OCI-LY7 (cell line): ENCODE measurements around the gene IFI27L1. TPM values are rescaled to one million over a fixed set of nuclear protein-coding genes. Genes with fewer than 3 reads are reported as not detected.

Experiments
- BruUV-seq: library from RNA; stranded (reverse); fragments of 400-500 nt; replicated peaks from 2 replicates; lab custom pipeline; 2021; lab: Mats Ljungman, UMichigan
- CTCF ChIA-PET: fragments of 300-600 bp; sonication (Branson Sonifier 250); formaldehyde crosslinking; loops from one replicate; lab custom pipeline; 2022; ENCODE audit warnings: antibody characterized with exemption; ENCODE audit not compliant: unreplicated experiment; lab: Charles Lee
- POLR2A ChIA-PET: fragments of 300-600 bp; sonication (Branson Sonifier 250); formaldehyde crosslinking; loops from one replicate; lab custom pipeline; 2022; ENCODE audit warnings: antibody characterized with exemption; lab: Charles Lee
- DNase-seq: peaks from one replicate; pipeline ENCODE4 v3.0.0-alpha.2; 2015; ENCODE audit warnings: low spot score
- H2AFZ ChIP-seq: fragments of 200-600 bp; sonication (generic), shearing (Covaris generic); 2 replicates; pipeline ENCODE4 v1.6.1; 2014; ENCODE audit warnings: mild to moderate bottlenecking, antibody characterized with exemption, low read length, moderate library complexity
- H3K27ac ChIP-seq: fragments of 200-600 bp; sonication (generic); 2 replicates; pipeline ENCODE4 v1.5.1; 2014; ENCODE audit warnings: mixed run types, low read depth, mild to moderate bottlenecking, moderate library complexity, low read length, inconsistent platforms; ENCODE audit not compliant: poor library complexity, severe bottlenecking
- H3K36me3 ChIP-seq: fragments of 200-600 bp; sonication (generic); 2 replicates; pipeline ENCODE4 v1.6.1; 2014; ENCODE audit warnings: mild to moderate bottlenecking, antibody characterized with exemption, low read length, moderate library complexity, mixed read lengths; ENCODE audit not compliant: insufficient read depth
- H3K4me1 ChIP-seq: fragments of 200-600 bp; sonication (generic); 2 replicates; pipeline ENCODE4 v1.5.1; 2014; ENCODE audit warnings: mild to moderate bottlenecking, low read length; ENCODE audit not compliant: insufficient read depth, poor library complexity, severe bottlenecking
- H3K4me2 ChIP-seq: fragments of 200-600 bp; sonication (generic); 2 replicates; pipeline ENCODE4 v1.6.1; 2014; ENCODE audit warnings: mild to moderate bottlenecking, low read length
- H3K4me3 ChIP-seq: fragments of 200-600 bp; sonication (generic); 2 replicates; pipeline ENCODE4 v1.5.1; 2014; ENCODE audit warnings: mild to moderate bottlenecking, low read depth, low read length; ENCODE audit not compliant: poor library complexity, severe bottlenecking
- H3K79me2 ChIP-seq: fragments of 200-600 bp; sonication (generic); 2 replicates; pipeline ENCODE4 v1.6.1; 2016; ENCODE audit warnings: low read depth, mild to moderate bottlenecking, low read length, moderate library complexity, mixed read lengths; ENCODE audit not compliant: insufficient read depth
- H3K9me2 ChIP-seq: fragments of 200-600 bp; sonication (generic); 2 replicates; pipeline ENCODE4 v1.6.1; 2016; ENCODE audit warnings: mild to moderate bottlenecking, low read length, mixed read lengths; ENCODE audit not compliant: insufficient read depth
- H3K9me3 ChIP-seq: fragments of 200-600 bp; sonication (generic); 2 replicates; pipeline ENCODE4 v1.6.1; 2014; ENCODE audit warnings: mild to moderate bottlenecking, mixed run types, low read length, mixed read lengths
- H4K20me1 ChIP-seq: fragments of 200-600 bp; sonication (generic); 2 replicates; pipeline ENCODE4 v1.6.1; 2014; ENCODE audit warnings: mild to moderate bottlenecking, antibody characterized with exemption, low read length, moderate library complexity, mixed read lengths; ENCODE audit not compliant: insufficient read depth
- EZH2phosphoT487 ChIP-seq: fragments of 200-600 bp; sonication (generic); IDR thresholded peaks from 2 replicates; pipeline ENCODE4 v1.6.1; 2018; ENCODE audit warnings: low read depth, borderline replicate concordance, mild to moderate bottlenecking, mixed run types, antibody characterized with exemption, low read length, moderate library complexity, mixed read lengths
- intact Hi-C: fragments of 100-400 bp; cut with micrococcal nuclease; formaldehyde crosslinking; loops from one replicate; pipeline ENCODE4 v1.10.0; 2022; ENCODE audit not compliant: unreplicated experiment
- total RNA-seq, 2 experiments: library from RNA; depleted of rRNA in 1 of 2; stranded (reverse); fragments of >200 nt in 1 of 2; shearing (Covaris generic) in 1 of 2; gene quantifications; 2 replicates each; pipeline ENCODE4 v1.2.3, GENCODE V29; 2014 to 2022
- TF ChIP-seq, protein P1 (sequence below): fragments of 200-600 bp; sonication (generic); conservative IDR thresholded peaks from 2 replicates; pipeline ENCODE4 v1.5.1; 2014; ENCODE audit warnings: mild to moderate bottlenecking, antibody characterized with exemption, low read length, moderate library complexity, mixed read lengths

Gene IFI27L1
- total RNA-seq, 2 experiments from 2014 or later, result 49.0 to 61.5 TPM

DNA sequence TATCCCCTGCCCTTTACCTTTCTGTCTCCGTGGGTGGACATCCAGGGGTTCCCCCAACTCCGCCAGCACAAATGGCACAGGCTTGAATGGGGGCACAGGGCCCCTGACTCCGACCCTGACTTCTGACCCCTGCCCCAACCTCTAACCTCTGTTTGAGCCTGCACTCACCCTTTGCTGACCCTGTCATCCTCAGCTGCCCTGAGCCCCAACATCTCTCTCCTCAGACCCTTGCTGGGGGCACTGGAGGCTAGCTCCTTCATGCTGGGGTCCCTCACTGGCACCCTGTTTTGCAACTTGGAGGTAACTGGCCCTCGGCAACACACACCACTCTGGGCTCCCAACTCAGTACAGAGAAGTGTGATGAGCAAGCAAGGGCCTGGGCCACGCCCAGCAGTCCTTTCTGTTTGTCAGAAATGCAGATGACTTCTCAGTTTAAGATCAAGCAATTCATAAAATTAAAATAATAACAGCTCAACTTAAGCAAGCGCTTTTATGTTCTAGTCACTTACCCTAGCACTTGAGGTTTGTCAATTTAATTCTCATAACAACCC, 31.5 kb downstream of the IFI27L1 start:
- Histone ChIP-seq H3K36me3 (no peaks in the 10 kb centered on the region), H3K4me3 (no peak overlapping the region), H4K20me1 (no peaks in the 10 kb centered on the region), H3K9me3 (no peaks in the 10 kb centered on the region), H3K4me2 (no peak overlapping the region), H3K27ac (no peak overlapping the region), H3K79me2 (no peaks in the 10 kb centered on the region), H3K4me1 (no peaks in the 10 kb centered on the region), H3K9me2 (no peaks in the 10 kb centered on the region), H2AFZ (no peak overlapping the region)
- intact Hi-C loops, result no loop called here
- no TSS peak for BruUV-seq
- ChIA-PET CTCF (no interaction called here), POLR2A (no interaction called here)
- no peak for TF ChIP-seq EZH2phosphoT487
- TF ChIP-seq, protein P1, sequence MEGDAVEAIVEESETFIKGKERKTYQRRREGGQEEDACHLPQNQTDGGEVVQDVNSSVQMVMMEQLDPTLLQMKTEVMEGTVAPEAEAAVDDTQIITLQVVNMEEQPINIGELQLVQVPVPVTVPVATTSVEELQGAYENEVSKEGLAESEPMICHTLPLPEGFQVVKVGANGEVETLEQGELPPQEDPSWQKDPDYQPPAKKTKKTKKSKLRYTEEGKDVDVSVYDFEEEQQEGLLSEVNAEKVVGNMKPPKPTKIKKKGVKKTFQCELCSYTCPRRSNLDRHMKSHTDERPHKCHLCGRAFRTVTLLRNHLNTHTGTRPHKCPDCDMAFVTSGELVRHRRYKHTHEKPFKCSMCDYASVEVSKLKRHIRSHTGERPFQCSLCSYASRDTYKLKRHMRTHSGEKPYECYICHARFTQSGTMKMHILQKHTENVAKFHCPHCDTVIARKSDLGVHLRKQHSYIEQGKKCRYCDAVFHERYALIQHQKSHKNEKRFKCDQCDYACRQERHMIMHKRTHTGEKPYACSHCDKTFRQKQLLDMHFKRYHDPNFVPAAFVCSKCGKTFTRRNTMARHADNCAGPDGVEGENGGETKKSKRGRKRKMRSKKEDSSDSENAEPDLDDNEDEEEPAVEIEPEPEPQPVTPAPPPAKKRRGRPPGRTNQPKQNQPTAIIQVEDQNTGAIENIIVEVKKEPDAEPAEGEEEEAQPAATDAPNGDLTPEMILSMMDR, result no peak
- no peak for DNase-seq

DNA sequence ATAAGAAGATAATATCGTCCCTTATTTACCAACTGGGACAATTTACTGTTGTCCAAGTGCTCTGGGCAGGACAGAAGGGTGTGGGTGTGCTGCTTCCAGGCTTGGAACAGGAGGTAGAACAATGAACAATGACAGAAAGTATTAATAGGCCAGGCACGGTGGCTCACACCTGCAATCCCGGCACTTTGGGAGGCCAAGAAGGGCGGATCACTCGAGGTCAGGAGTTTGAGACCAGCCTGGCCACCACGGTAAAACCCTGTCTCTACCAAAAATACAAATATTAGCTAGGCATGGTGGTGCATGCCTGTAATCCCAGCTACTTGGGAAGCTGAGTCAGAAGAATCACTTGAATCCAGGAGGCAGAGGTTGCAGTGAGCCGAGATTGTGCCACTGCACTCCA, 32.0 kb downstream of the IFI27L1 start:
- no peak overlapping the region for H3K4me3 ChIP-seq
- POLR2A ChIA-PET, result no interaction called here
- no peaks in the 10 kb centered on the region for H3K4me1 ChIP-seq
- intact Hi-C loops, result no loop called here
- no peak for DNase-seq
- BruUV-seq, result no TSS peak
- H3K79me2 ChIP-seq, result no peaks in the 10 kb centered on the region
- no peaks in the 10 kb centered on the region for H3K36me3 ChIP-seq
- H3K4me2 ChIP-seq, result no peak overlapping the region
- H2AFZ ChIP-seq, result no peak overlapping the region
- no peak overlapping the region for H3K27ac ChIP-seq
- no peaks in the 10 kb centered on the region for H3K9me2 ChIP-seq
- no peaks in the 10 kb centered on the region for H3K9me3 ChIP-seq
- TF ChIP-seq, protein P1, result no peak
- TF ChIP-seq EZH2phosphoT487, result no peak
- CTCF ChIA-PET, result no interaction called here
- no peaks in the 10 kb centered on the region for H4K20me1 ChIP-seq

DNA sequence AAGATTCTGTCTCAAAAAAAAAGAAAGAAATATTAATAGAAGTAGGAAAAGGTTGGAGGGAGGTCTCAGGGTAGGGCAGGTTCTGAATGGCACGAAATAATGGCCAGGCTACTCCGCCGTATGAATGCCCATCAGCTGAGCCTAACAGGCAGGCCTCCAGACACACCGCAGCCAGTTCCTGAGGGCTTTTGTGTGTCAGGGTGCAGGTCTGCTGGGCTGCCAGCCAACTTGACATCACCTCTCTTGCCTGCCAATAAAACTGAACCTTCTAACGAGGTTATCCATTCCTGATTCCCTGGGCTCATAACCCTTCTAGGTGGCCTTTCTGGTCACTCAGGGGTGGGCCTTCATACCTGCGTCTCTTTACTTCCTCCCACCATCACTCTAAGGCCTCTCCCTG, 32.4 kb downstream of the IFI27L1 start:
- Histone ChIP-seq H3K9me2 (no peaks in the 10 kb centered on the region), H3K4me3 (no peak overlapping the region), H3K79me2 (no peaks in the 10 kb centered on the region), H3K9me3 (no peaks in the 10 kb centered on the region), H4K20me1 (no peaks in the 10 kb centered on the region), H3K27ac (no peak overlapping the region), H3K36me3 (no peaks in the 10 kb centered on the region), H3K4me1 (no peaks in the 10 kb centered on the region), H3K4me2 (no peak overlapping the region), H2AFZ (no peak overlapping the region)
- no TSS peak for BruUV-seq
- TF ChIP-seq, protein P1, result no peak
- TF ChIP-seq EZH2phosphoT487, result no peak
- intact Hi-C loops, result no loop called here
- no peak for DNase-seq
- CTCF ChIA-PET, result no interaction called here
- POLR2A ChIA-PET, result no interaction called here
